GM12801 (cell line): ENCODE measurements around the gene NDUFS3.

Experiments
- CTCF ChIP-seq: IDR thresholded peaks from one replicate; pipeline ENCODE4 v1.5.1; 2011; ENCODE audit warnings: control low read depth; ENCODE audit not compliant: insufficient read length; ENCODE audit errors: extremely low read depth

The NDUFS3 gene

GRCh38 chr11:47583844-47584243 lies 5.0 kb downstream of the NDUFS3 start:
- no peak for TF ChIP-seq CTCF

GRCh38 chr11:47586098-47586855 lies 7.4 kb downstream of the NDUFS3 start, which contains the start of gene FAM180B:
Gene FAM180B (plus strand): TSS chr11:47586678. CDS start chr11:47586769, 91 bp downstream.
- no peak for TF ChIP-seq CTCF

GRCh38 chr11:47587039-47587716 lies 8.3 kb downstream of the NDUFS3 start:
- TF ChIP-seq CTCF: no peak

GRCh38 chr11:47587723-47588326 lies 9.0 kb downstream of the NDUFS3 start:
- no peak for TF ChIP-seq CTCF

GRCh38 chr11:47589118-47589517 lies 10.2 kb downstream of the NDUFS3 start:
- TF ChIP-seq CTCF: no peak

- no peak for TF ChIP-seq CTCF
Measured at GRCh38 chr11:47589584-47589976, 10.7 kb downstream of the NDUFS3 start.
